SK-N-SH (cell line): ENCODE measurements around the gene CASKIN2. TPM values are rescaled to one million over a fixed set of nuclear protein-coding genes. Genes with fewer than 3 reads are reported as not detected.
"Not testable (repeated sequence)": the region's sequence is repeated elsewhere in the genome, so short reads cannot be mapped to it uniquely, and the experiment has no call there.

Source experiments
- CTCF ChIA-PET: fragments of 300-600, 350-600 bp; formaldehyde crosslinking; extraction: SDS; loops from one replicate; lab custom pipeline; 2021; lab: Yijun Ruan, JAX
- POLR2A ChIA-PET: fragments of 350-600 bp; sonication (Branson Sonifier 250); formaldehyde crosslinking; extraction: SDS; loops from one replicate; lab custom pipeline; 2020; ENCODE audit warnings: antibody characterized with exemption, inconsistent platforms; lab: Yijun Ruan, JAX
- DNase-seq: peaks from one replicate; pipeline ENCODE4 v3.0.0; 2012
- H2AFZ ChIP-seq: fragments of 200-600 bp; sonication (generic); 2 replicates; pipeline ENCODE4 v1.8.1; 2016; ENCODE audit warnings: antibody characterized with exemption, mild to moderate bottlenecking, low read depth
- H3F3A ChIP-seq: fragments of 200-600 bp; sonication (generic); replicated peaks from 2 replicates; pipeline ENCODE3; 2016; ENCODE audit warnings: antibody characterized with exemption, mild to moderate bottlenecking; ENCODE audit not compliant: insufficient read depth
- H3K27ac ChIP-seq, 2 experiments: fragments of 200-500 bp in 1 of 2; fragments of 200-600 bp in 1 of 2; sonication (Bioruptor generic) in 1 of 2; sonication (generic), shearing (Covaris generic) in 1 of 2; 2 replicates each; pipeline versions ENCODE4 v1.5.1 to v1.6.1; 2014 to 2016; ENCODE audit warnings: low read depth in 2 of 2, inconsistent platforms in 1 of 2, low read length in 1 of 2, mild to moderate bottlenecking in 1 of 2, mixed read lengths in 1 of 2
- H3K27me3 ChIP-seq: fragments of 200-600 bp; sonication (generic), shearing (Covaris generic); 2 replicates; pipeline ENCODE4 v1.6.1; 2016; ENCODE audit warnings: mixed run types; ENCODE audit not compliant: insufficient read depth
- H3K36me3 ChIP-seq, 2 experiments: fragments of 200-500 bp in 1 of 2; fragments of 200-600 bp in 1 of 2; sonication (Bioruptor generic) in 1 of 2; sonication (generic) in 1 of 2; replicated peaks in 1 of 2; 2 replicates each; pipeline versions ENCODE3 to v1.5.1; 2014 to 2016; ENCODE audit warnings: low read length in 1 of 2, mild to moderate bottlenecking in 1 of 2; ENCODE audit not compliant: insufficient read depth in 2 of 2, control insufficient read depth in 1 of 2
- H3K4me1 ChIP-seq, 2 experiments: fragments of 200-500 bp in 1 of 2; fragments of 200-600 bp in 1 of 2; sonication (Bioruptor generic) in 1 of 2; sonication (generic), shearing (Covaris generic) in 1 of 2; 2 replicates each; pipeline versions ENCODE4 v1.5.1 to v1.6.1; 2014 to 2016; ENCODE audit warnings: low read depth in 1 of 2, low read length in 1 of 2, mixed run types in 1 of 2; ENCODE audit not compliant: insufficient read depth in 2 of 2, control insufficient read depth in 1 of 2
- H3K4me2 ChIP-seq: fragments of 200-600 bp; sonication (generic), shearing (Covaris generic); 2 replicates; pipeline ENCODE4 v1.6.1; 2017; ENCODE audit warnings: mixed run types
- H3K4me3 ChIP-seq, 2 experiments: fragments of 200-500 bp in 1 of 2; fragments of 200-600 bp in 1 of 2; sonication (Bioruptor generic) in 1 of 2; sonication (generic), shearing (Covaris generic) in 1 of 2; 2 replicates each; pipeline versions ENCODE4 v1.5.1 to v1.8.1; 2014 to 2016; ENCODE audit warnings: low read depth in 2 of 2, inconsistent platforms in 1 of 2, low read length in 1 of 2, mild to moderate bottlenecking in 1 of 2, mixed read lengths in 1 of 2, moderate library complexity in 1 of 2
- H3K79me2 ChIP-seq: fragments of 200-600 bp; sonication (generic); 2 replicates; pipeline ENCODE4 v1.8.1; 2017; ENCODE audit warnings: mild to moderate bottlenecking; ENCODE audit not compliant: insufficient read depth
- H3K9ac ChIP-seq: fragments of 200-600 bp; sonication (generic); 2 replicates; pipeline ENCODE4 v1.6.1; 2017; ENCODE audit warnings: mixed run types
- H3K9me2 ChIP-seq: fragments of 200-600 bp; sonication (generic); 2 replicates; pipeline ENCODE4 v1.6.1; 2017; ENCODE audit warnings: mixed run types
- H3K9me3 ChIP-seq: fragments of 200-600 bp; sonication (generic); 2 replicates; pipeline ENCODE4 v1.6.1; 2017; ENCODE audit warnings: mixed run types, mild to moderate bottlenecking, moderate library complexity
- H4K20me1 ChIP-seq: fragments of 200-600 bp; sonication (generic); 2 replicates; pipeline ENCODE4 v1.6.1; 2017; ENCODE audit warnings: mild to moderate bottlenecking, mixed run types; ENCODE audit not compliant: insufficient read depth
- ELF1 ChIP-seq: IDR thresholded peaks from 2 replicates; pipeline ENCODE4 v1.4.0; 2012
- FOSL2 ChIP-seq: IDR thresholded peaks from 2 replicates; pipeline ENCODE4 v1.4.0; 2012; ENCODE audit warnings: low read depth, mild to moderate bottlenecking, moderate library complexity, borderline replicate concordance
- JUND ChIP-seq: IDR thresholded peaks from 2 replicates; pipeline ENCODE4 v1.4.0; 2012
- MAX ChIP-seq: IDR thresholded peaks from 2 replicates; pipeline ENCODE4 v1.4.0; 2012; ENCODE audit warnings: low read depth
- MXI1 ChIP-seq: IDR thresholded peaks from 2 replicates; pipeline ENCODE4 v1.6.1; 2012; ENCODE audit warnings: mild to moderate bottlenecking, low read depth, low read length, improper control_type of control experiment
- POLR2AphosphoS5 ChIP-seq: IDR thresholded peaks from 2 replicates; pipeline ENCODE4 v1.6.1; 2012; ENCODE audit warnings: low read depth, low read length
- TCF12 ChIP-seq: IDR thresholded peaks from 2 replicates; pipeline ENCODE4 v1.4.0; 2012
- WGBS: methylation state at CpG from one replicate; pipeline ENCODE4 v1.1.6; 2017; ENCODE audit warnings: low lambda C conversion rate; 5-methylcytosine and 5-hydroxymethylcytosine counted together
- polyA plus RNA-seq, 3 experiments: library from polyadenylated mRNA; depleted of rRNA; stranded (reverse); fragments of >200 nt; gene quantifications; 2 replicates each; pipeline ENCODE4 v1.2.3, GENCODE V29; 2012
- TF ChIP-seq, protein P1 (sequence below): IDR thresholded peaks from 2 replicates; pipeline ENCODE4 v1.4.0; 2012; ENCODE audit warnings: low read depth, borderline replicate concordance
- TF ChIP-seq, protein P2 (sequence below): fragments of 150-350 bp; IDR thresholded peaks from 2 replicates; pipeline ENCODE4 v1.6.1; 2016; ENCODE audit warnings: mild to moderate bottlenecking, low read depth, low read length

The CASKIN2 gene
- polyA plus RNA-seq, 1 of the 3 experiments (the other 2 are of a cell fraction), result 6.5 TPM

- Histone ChIP-seq H3K4me2 (no peak overlapping the region), H3K4me1 (no peaks in the 10 kb centered on the region; a peak in 1 of 4 replicates)
These were observed 35.1 kb downstream of the CASKIN2 start for GRCh38 chr17:75480281-75480680.

DNA sequence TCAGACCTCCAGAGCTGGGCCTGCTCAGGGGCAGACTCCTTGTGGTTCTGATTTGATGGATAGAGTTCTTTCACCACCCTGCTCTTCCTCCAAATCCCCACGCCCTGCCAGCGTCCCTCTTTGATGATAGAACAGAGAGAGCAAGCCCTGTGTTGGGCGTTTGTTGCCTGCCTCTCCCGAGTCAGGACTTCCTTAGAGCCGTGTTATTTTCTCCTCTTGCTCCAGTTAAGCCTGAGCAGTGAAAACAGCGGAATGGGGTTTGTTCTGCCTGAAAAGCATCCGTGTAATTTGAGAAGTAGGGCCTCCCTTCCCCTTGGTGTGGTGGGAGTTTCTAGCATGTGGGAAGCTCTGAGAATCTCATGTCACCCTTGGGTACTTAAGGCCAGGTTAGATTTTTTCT is 36.8 kb downstream of the CASKIN2 start:
- Histone ChIP-seq H3K4me3 (no peak overlapping the region), H3K27me3 (no peaks in the 10 kb centered on the region), H3K27ac (no peak overlapping the region), H2AFZ (no peak overlapping the region), H4K20me1 (peaks cover 30% of the 10 kb centered on the region), H3K9ac (no peak overlapping the region), H3K9me3 (no peaks in the 10 kb centered on the region), H3F3A (no peaks in the 10 kb centered on the region), H3K36me3 (peaks cover 6 to 18% of the 10 kb centered on the region in 2 experiments), H3K4me1 (no peaks in the 10 kb centered on the region; a peak in 1 of 4 replicates), H3K79me2 (peaks cover 14% of the 10 kb centered on the region; the same call in 1 of the 2 replicates), H3K4me2 (no peak overlapping the region), H3K9me2 (no peaks in the 10 kb centered on the region)
- TF ChIP-seq JUND, result no peak
- TF ChIP-seq MXI1, result no peak
- TF ChIP-seq POLR2AphosphoS5, result no peak
- no peak for TF ChIP-seq MAX
- TF ChIP-seq, protein P1, sequence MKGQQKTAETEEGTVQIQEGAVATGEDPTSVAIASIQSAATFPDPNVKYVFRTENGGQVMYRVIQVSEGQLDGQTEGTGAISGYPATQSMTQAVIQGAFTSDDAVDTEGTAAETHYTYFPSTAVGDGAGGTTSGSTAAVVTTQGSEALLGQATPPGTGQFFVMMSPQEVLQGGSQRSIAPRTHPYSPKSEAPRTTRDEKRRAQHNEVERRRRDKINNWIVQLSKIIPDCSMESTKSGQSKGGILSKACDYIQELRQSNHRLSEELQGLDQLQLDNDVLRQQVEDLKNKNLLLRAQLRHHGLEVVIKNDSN, result no peak
- no peak for TF ChIP-seq FOSL2
- TF ChIP-seq TCF12, result no peak
- no peak for TF ChIP-seq ELF1
- ChIA-PET POLR2A (no interaction called here), CTCF (interaction anchor here (0.9 to 1.3 kb wide), 7 partner anchors 20 to 271 kb away, joined by 3 to 5 read pairs (median 3); partner anchors contain the start of gene SMIM5)
- 96% methylated on average over 7 of the region's 7 CpGs for WGBS
- DNase-seq, result no peak

More at GRCh38 chr17:75480281-75480680, 35.1 kb downstream of the CASKIN2 start:
- peaks cover 28% of the 10 kb centered on the region for H4K20me1 ChIP-seq
- H3K79me2 ChIP-seq, result peaks cover 17% of the 10 kb centered on the region; the same call in 1 of the 2 replicates
- H3K4me3 ChIP-seq, result no peak overlapping the region
- H3K27ac ChIP-seq, result no peak overlapping the region
- no peaks in the 10 kb centered on the region for H3K9me2 ChIP-seq
- ChIA-PET POLR2A (interaction anchor here (0.6 kb wide), 1 partner anchor 37 kb away, joined by 6 read pairs; no protein-coding TSS in a partner anchor), CTCF (interaction anchor here (0.9 to 1.3 kb wide), 4 partner anchors 36 to 68 kb away, joined by 3 to 4 read pairs (median 4); partner anchors contain the start of gene TSEN54)
- H3K9ac ChIP-seq, result no peak overlapping the region
- DNase-seq, result no peak
- H3K36me3 ChIP-seq, result peaks cover 5 to 11% of the 10 kb centered on the region in 2 experiments
- no peaks in the 10 kb centered on the region for H3K27me3 ChIP-seq
- 100% methylated on average over 6 of the region's 6 CpGs for WGBS
- no peak overlapping the region for H2AFZ ChIP-seq
- no peaks in the 10 kb centered on the region for H3K9me3 ChIP-seq
- TF ChIP-seq, protein P1, result no peak
- TF ChIP-seq, protein P2, sequence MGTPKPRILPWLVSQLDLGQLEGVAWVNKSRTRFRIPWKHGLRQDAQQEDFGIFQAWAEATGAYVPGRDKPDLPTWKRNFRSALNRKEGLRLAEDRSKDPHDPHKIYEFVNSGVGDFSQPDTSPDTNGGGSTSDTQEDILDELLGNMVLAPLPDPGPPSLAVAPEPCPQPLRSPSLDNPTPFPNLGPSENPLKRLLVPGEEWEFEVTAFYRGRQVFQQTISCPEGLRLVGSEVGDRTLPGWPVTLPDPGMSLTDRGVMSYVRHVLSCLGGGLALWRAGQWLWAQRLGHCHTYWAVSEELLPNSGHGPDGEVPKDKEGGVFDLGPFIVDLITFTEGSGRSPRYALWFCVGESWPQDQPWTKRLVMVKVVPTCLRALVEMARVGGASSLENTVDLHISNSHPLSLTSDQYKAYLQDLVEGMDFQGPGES, result no peak
- H3F3A ChIP-seq, result no peaks in the 10 kb centered on the region

DNA sequence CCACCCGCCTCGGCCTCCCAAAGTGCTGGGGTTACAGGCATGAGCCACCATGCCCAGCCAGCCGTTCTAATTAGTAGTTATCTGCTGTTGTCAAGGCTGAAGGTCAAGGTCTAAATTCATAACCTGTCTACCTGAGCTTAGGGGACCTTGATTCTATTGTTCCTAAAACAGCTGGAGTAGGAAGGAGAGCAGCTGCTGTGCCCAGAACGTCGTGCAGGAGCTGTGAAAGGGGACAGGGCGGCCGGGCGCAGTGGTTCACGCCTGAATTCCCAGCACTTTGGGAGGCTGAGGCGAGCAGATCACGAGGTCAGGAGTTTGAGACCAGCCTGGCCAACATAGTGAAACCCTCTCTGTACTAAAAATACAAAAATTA is 37.9 kb downstream of the CASKIN2 start:
- DNase-seq, H3K9me3 ChIP-seq, H3K4me1 ChIP-seq, H3K27ac ChIP-seq, H3K9ac ChIP-seq, H3K9me2 ChIP-seq, H3K4me2 ChIP-seq, H3K27me3 ChIP-seq, H2AFZ ChIP-seq, H3K4me3 ChIP-seq, POLR2A ChIA-PET, H3F3A ChIP-seq: not testable (repeated sequence)
- WGBS, result 96% methylated on average over 11 of the region's 11 CpGs
- H4K20me1 ChIP-seq, result peaks cover 24% of the 10 kb centered on the region; the same call in 1 of the 2 replicates
- 0 out of 2 replicates have a peak, but pooled peaks cover 11% of the 10 kb centered on the region for H3K79me2 ChIP-seq
- H3K36me3 ChIP-seq, result peaks cover 13 to 24% of the 10 kb centered on the region in 2 experiments
- CTCF ChIA-PET, result interaction anchor here (1.0 to 1.8 kb wide), 4 partner anchors 8 to 276 kb away, joined by 3 to 6 read pairs (median 4); partner anchors contain the start of genes SMIM5 and TSEN54
